WI38 (cell line): ENCODE measurements around the gene POLN.

ENCODE experiments used
- H3K4me3 ChIP-seq: 2 replicates; pipeline ENCODE4 v1.5.1; 2011; ENCODE audit warnings: low read depth, mild to moderate bottlenecking, control low read depth, low read length
- CTCF ChIP-seq: IDR thresholded peaks from 2 replicates; pipeline ENCODE4 v1.5.1; 2012; ENCODE audit warnings: low read depth, mild to moderate bottlenecking, control low read depth, low read length

Gene POLN

DNA sequence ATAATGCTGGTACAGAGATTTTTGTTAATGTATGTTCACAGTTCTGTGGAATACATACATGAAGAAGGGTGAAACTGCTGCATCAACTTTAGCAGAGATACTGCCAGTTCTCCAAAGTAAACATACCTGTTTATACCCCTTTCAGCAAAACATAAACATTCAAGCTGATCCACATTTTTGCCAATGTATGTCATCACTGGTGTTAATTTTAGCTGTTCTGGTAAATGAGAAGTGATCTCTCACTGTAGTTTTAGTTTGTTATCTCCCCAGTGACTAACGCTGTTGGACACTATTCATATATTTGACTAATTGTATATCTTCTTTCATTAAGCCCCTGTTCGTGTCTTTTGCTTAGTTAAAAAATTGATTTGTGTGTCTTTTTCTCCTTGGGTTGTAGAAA, 82.0 kb downstream of the POLN start:
- TF ChIP-seq CTCF, result no peak
- no peak overlapping the region for H3K4me3 ChIP-seq

- H3K4me3 ChIP-seq, result no peak overlapping the region
Measured at GRCh38 chr4:2155246-2155645, 86.7 kb downstream of the POLN start.

GRCh38 chr4:2154215-2154740, 87.6 kb downstream of the POLN start:
- H3K4me3 ChIP-seq, result no peak overlapping the region
- TF ChIP-seq CTCF, result no peak

More at GRCh38 chr4:2155246-2155645, 86.7 kb downstream of the POLN start:
- TF ChIP-seq CTCF, result no peak

GRCh38 chr4:2151544-2151943, 90.4 kb downstream of the POLN start:
- TF ChIP-seq CTCF, result no peak

DNA sequence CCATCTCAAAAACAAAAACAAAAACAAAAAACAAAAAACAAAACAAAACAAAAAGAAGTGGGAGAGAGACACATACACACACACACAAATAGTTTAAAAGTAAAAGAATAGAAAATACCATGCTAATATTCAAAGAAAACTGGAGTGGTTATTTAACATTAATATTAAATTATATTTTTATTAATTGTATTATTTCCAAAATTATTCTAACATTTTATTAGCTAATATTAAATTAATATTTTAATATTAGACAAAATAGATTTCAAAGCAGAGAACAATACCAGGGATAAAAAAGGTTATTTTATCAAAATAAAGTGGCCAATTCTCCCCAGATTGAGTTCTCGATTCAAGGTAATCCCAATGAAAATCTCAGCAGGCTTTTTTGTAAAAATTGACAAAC, 91.8 kb downstream of the POLN start:
- no peak for TF ChIP-seq CTCF
- H3K4me3 ChIP-seq, result no peak overlapping the region

More at GRCh38 chr4:2151544-2151943, 90.4 kb downstream of the POLN start:
- H3K4me3 ChIP-seq, result no peak overlapping the region

- TF ChIP-seq CTCF, result no peak
- H3K4me3 ChIP-seq, result no peak overlapping the region
Measured at GRCh38 chr4:2142630-2143427, 99.1 kb downstream of the POLN start.

- H3K4me3 ChIP-seq, result no peak overlapping the region
- TF ChIP-seq CTCF, result no peak
Measured at GRCh38 chr4:2141762-2142451, 100.0 kb downstream of the POLN start.
